Measurements from ENCODE around the gene HSD17B2.

Gene HSD17B2

GRCh38 chr16:82051656-82052055 is 16.6 kb downstream of the HSD17B2 start:
- no peak for DNase-seq

- no peak for DNase-seq
These were observed 20.1 kb downstream of the HSD17B2 start for GRCh38 chr16:82055117-82055516.

DNA sequence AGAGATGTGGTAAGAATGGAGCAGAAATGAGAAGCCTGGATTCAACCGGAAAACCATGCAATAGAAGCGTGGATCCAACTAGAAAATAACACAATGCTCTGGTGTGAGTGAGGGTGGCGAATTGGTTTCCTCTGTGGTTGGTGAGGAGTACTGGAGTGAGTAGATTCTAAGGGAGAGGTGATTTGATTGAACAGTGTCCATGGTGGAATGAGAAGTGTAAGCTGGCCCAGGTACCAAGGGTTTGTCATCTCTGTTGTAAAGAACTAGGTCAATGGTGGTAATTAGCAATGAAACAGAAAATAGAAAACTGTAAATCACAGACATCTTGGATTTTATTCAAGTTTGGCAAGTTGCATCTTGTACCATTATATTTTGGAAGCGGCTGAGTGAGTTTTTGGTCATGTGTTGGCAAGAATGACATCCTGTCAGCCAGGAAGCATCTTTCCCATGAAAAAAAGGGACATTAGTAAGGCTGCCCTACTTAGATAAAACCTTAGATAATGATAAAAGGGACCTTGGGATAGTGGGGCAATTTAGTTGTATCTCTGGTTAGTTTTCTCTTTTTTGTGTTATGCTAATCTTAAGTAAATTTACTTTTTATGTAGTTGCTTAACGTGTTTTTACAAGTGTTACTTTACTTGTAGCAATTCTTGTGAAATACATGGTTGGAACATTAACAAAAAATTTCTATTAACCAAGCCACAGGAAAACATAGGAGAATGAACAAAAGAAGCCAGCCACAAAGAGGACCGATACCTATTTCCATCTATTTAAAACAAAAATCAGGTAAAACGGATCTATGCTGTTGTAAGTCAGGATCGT is 20.9 kb downstream of the HSD17B2 start:
- no peak for DNase-seq

DNA sequence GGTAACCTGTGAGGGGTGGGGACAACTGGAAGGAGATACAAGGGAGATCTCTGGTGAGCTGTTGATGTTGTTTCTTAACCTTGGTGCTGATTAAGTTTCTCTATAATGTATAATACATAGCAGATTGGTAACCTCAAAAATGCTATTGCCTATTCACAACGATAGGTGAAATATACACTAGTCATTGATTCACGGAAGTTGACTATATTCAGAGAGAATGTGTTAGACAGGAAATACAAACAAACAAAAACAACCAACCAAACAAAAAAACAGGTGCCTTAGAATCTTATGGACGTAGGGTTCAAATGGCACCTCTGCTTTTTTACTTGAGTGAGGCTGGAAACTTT is 21.5 kb downstream of the HSD17B2 start:
- no peak for DNase-seq

DNA sequence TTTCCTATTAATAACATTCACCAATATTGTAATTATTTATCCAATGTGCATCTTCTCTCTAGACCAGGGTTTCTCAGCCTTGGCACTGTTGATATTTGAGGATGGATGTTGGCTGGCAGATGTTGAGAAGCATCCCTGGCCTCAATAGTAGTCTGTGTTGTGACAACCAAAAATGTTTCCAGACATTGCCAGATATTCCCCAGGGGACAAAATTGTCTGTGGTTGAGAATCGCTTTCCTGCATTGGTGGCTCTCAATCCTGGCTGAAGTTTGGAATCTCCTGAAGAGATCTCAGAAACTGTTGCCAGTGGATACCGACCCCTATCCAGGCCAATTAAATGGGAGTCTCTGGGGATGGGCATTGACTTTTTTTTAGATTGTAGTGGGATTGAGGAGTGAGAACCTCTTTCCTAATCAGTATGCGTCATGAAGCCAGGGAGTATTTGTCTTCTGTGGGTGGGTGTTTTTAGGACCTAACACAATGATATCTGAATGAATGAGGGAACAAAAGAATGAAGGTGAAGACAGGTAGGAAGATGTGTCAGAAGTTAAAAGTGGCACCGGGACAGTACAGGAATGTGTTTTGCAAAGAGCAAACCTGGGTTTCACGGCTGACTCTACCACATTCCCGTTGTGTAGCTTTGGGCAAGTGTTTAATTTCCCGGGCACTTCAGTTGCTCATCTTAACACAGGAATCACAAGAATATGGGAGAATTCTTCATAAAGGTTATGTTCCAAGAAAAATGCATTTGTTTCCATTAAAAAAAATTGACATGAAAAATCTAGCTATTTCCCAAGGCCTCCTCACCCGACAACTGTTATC is 24.3 kb downstream of the HSD17B2 start:
- DNase-seq: no peak

DNA sequence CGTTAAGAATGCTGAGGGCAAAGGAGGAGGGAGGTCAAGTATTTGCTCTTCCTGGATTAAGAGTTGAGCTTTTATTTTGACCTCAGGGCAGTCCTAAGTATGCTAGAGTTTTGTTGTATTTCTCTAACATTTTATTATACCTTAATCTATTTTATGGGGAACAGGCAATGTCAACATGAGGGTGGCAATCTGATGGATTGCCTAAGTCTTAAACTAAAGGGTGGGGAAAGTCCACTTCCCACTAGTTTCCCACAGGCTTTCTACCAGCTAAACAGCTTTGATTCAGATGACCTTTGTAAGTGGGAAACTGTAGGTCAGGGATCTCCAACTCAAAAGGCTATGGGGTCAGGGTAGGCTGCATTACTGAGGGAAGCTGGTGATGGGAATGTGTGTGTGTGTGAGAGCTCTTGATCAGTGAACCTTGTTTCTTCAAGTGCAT is 24.9 kb downstream of the HSD17B2 start:
- no peak for DNase-seq

DNA sequence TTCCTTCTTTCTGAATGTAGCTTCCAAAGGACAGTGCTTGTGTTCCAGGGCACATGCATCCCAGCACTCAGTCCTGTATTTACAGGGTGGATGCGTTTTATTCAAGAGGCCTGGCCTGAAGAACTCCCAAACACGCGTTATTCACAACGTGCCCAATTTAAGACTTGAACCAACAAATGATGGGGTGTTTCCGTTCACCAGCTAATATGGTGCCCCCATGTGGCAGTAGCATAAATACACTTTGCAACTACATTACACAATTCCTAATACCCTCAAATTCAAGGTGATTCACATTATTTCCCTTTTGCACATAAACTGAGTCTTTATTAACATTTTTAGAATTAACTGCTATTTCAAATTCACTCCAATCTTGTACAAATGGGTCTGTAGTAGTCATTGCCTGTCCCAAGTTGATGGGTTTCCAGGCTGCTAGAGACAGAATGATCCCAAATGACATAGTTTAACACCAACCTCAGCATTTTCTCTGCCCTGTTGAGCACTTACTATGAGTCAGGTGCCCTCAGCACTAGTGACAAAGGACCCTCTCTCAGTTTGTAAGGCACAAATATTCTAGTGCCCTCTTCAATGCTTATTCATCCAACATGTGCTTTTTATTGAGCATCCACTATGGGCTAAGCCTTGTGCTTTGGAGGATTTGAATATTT is 26.9 kb downstream of the HSD17B2 start:
- DNase-seq: no peak

DNA sequence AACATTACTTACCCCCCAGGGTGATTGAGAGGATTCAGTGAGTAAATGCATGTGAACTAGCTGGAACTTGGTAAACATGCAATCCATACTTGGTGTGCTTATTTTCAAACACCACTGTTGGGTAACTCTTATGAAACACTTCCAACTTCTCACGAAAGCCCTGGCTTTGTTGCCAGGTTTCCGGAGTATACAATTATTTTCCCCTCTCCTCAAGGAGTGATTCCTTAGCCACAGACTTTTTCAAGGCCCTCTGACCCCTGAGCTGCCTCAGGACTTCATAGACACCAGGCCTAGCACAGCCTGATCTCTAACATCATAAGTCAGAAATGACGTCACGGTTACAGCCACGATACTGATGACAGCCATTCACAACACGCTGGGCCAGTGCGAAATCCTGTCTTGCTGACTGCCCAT is 27.6 kb downstream of the HSD17B2 start:
- no peak for DNase-seq

GRCh38 chr16:82063456-82064082 is 28.5 kb downstream of the HSD17B2 start:
- DNase-seq: no peak

DNA sequence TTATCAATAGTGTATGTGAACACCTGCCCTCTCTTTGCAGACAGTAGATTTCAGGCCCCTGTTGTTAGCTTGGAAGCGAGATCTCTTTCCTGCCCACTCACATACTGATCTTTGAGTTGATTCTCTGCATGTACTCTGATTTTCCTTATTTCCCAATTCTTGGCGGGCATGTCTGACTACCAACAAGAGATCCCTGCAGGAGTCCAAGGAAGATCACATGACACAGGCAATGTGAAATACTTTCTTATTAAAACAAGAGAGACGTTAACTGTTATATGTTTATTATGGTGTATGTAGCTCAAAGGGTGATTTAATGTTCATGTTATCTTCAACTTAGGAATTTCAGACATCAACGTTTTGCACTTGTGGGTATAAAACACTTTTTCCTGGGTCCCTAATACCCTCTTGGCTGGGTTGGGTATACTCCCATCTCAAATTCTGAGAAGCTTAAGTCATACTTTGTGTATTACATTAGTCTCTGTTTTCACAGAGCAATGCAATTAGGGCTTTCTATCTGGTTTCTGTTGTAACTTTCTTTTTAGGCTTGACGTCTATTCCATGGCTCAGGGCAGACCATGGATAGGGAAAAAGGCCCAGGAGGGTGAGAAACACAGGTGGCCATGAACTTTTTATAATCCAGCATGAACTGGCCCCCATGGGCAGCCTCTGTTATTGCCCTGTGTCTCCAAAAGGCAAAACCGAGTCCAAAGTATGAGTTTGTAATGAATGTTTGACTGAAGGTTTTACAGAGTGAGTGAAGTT is 32.2 kb downstream of the HSD17B2 start:
- DNase-seq: no peak

DNA sequence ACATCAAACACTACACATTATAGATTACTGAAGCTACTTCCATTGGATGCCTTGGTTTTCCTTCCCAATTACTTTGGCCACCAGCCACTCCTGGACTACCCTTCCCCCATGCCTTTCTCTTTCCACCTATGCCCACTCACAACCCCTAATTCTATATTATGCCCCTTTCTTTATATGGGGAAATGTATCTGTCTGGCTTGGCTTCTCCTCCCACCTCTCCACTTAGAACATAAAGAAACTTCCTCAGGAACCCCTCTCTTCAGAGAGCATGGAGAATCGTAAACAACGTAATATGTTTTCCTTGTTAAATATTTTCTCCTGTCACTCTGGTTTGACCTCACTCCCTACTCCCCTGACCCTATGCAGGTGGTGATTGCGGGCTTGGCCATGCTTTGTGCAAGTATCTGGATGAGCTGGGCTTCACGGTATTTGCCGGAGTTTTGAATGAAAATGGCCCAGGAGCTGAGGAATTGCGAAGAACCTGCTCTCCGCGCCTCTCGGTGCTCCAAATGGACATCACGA is 32.8 kb downstream of the HSD17B2 start:
- DNase-seq: no peak

DNA sequence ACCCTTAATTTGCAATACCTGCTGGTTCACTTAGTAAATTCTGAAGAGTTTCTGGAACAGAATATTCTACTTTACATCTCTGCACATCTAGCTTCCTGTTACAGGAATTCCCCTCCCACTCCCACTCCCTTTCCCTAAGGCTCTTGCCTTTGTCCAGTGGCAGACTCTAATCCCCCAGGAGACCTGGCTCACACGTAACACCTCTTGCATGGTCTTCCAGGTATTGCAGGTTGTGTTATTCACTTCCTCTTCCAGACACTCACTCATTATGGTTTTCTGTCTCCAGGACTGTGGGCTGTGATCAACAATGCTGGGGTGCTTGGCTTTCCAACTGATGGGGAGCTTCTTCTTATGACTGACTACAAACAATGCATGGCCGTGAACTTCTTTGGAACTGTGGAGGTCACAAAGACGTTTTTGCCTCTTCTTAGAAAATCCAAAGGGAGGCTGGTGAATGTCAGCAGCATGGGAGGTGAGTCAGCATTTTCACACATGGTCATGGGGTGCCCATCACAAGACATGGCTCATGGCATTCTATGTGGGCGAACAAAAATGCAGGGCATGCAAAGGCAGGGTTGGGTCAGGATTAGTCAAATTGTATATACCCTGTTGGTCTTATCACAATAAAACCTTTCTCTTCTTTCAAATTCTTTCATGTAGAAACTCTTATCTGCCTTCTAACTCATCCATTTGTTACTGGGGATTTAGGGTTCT is 35.8 kb downstream of the HSD17B2 start:
- no peak for DNase-seq

DNA sequence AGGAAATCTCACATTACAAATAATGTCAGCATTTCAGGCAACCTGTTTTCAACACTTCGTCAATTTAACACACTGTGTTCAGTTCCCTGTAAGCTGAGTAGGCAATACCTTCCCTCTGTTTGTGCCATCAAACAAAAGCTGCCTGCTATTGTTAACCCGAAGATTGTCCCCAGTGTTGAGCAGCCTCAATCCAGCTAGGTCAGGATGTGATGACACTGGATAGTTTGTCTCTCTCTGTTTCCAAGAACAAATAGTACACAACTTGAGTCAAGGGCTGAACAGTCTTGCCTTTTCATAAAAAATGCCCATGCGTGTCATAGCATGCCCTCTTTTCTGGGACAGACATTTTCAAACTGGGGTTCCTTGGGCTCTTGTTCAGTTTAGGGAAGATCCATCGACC is 36.4 kb downstream of the HSD17B2 start:
- no peak for DNase-seq

DNA sequence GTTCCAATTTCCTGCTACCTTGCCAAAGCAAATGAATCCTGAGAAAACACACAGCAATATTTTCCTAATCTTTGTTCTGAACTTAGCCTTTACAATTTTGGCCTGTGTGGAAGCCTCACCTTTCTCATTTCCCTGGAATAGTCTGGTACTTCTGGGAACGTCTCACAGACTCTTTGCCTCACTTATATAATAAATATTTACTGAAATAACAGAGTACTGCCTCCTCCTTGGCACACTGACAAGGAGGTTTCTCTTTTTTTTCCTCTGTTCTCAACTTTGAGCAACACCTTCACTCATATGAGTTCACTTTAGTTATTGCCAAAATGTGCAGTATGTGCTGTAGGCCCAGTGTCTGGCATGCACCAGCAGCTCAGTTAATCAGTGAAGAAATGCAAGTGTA is 37.3 kb downstream of the HSD17B2 start:
- no peak for DNase-seq

- no peak for DNase-seq
These were observed 39.0 kb downstream of the HSD17B2 start for GRCh38 chr16:82074019-82074558.

- DNase-seq: no peak
These were observed 43.1 kb downstream of the HSD17B2 start for GRCh38 chr16:82078125-82078524.

DNA sequence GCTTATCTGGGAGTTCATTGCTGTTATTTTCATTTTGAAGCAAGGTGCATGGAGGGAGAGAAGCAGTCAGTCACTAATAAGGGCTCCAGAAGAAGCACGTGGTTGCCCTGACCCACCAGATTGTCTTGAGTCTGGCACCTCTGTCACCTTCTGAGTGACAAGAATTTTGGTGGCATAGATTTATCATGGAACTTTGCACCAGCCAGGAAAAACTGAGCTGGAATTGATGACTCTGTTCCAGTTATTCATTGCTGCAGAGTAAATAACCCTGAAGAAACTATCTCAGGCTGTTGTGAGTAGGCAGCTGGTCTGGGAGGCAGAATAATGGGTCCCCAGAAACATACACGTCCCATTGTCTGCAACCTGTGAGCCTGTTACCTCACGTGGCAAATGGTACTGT is 44.8 kb downstream of the HSD17B2 start:
- no peak for DNase-seq

DNA sequence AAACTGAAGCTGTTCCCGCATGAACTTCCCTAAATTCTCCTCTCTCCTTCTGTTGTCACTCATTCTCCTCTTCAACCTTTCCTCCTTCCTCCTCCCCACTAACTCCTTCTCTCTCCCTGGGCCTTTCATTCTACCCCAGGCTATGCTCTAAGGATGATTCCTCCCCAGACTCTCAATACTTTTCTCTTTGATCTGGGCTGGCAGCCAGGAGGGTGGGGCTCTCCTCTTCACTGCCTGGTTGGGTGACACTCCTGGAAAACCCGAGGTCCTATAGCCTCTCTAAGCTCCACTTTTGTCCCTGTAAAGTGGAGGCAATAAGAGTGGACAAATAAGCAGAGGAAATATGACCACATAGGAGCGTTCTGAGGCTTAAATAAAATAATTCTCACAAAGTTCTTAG is 46.2 kb downstream of the HSD17B2 start:
- DNase-seq: no peak

GRCh38 chr16:82082097-82082496 is 47.0 kb downstream of the HSD17B2 start:
- DNase-seq: no peak

GRCh38 chr16:82082543-82083244 is 47.6 kb downstream of the HSD17B2 start:
- no peak for DNase-seq

Measured in NCI-H1417 treated with DMSO at 0.1 percent for 48 hours (cell line).